Measurements from ENCODE around the gene DOCK2.

GRCh38 chr5:169745441-169746146 is 108.5 kb downstream of the DOCK2 start:
- TF ChIP-seq CTCF (IDR thresholded peaks at IDR 0.05) (no peak), EZH2 (IDR thresholded peaks at IDR 0.05) (no peak)

Measured in neural progenitor cell (in vitro differentiated cells).